Stimulated activated memory B cell treated with anti-CD40 and anti-IgM and Interleukin-4, amounts not matched to agents 10 μg/mL and 1 μg/mL and 100 μg/mL, for 72 hours (primary cell): ENCODE data around the gene HEMK1.

Source experiments
- ATAC-seq: fragments of 150-1000 bp; cut with Tn5 transposase; 2 replicates; pipeline ENCODE4 v1.10.0; 2021
- H3K27ac Mint-ChIP-seq: one replicate; pipeline ENCODE4 v1.8.0; 2022; ENCODE audit warnings: mild to moderate bottlenecking, mixed read lengths
- H3K27me3 Mint-ChIP-seq: one replicate; pipeline ENCODE4 v1.8.0; 2022; ENCODE audit warnings: mixed read lengths
- H3K36me3 Mint-ChIP-seq: one replicate; pipeline ENCODE4 v1.8.0; 2022; ENCODE audit warnings: mixed read lengths
- H3K4me1 Mint-ChIP-seq: one replicate; pipeline ENCODE4 v1.8.0; 2022; ENCODE audit warnings: mixed read lengths
- H3K4me3 Mint-ChIP-seq: one replicate; pipeline ENCODE4 v1.8.0; 2022; ENCODE audit warnings: mild to moderate bottlenecking, moderate library complexity, mixed read lengths
- H3K9me3 Mint-ChIP-seq: one replicate; pipeline ENCODE4 v1.8.0; 2022; ENCODE audit warnings: mixed read lengths

Gene HEMK1

GRCh38 chr3:50599716-50600118, 30.4 kb downstream of the HEMK1 start:
- no peaks in the 10 kb centered on the region for H3K9me3 Mint-ChIP-seq
- peaks cover 23% of the 10 kb centered on the region for H3K36me3 Mint-ChIP-seq
- H3K27me3 Mint-ChIP-seq: no peaks in the 10 kb centered on the region
- ATAC-seq: no peak
- no peak overlapping the region for H3K4me3 Mint-ChIP-seq
- peak overlapping the region; percentile 97 for H3K27ac Mint-ChIP-seq
- H3K4me1 Mint-ChIP-seq: peaks cover 58% of the 10 kb centered on the region

DNA sequence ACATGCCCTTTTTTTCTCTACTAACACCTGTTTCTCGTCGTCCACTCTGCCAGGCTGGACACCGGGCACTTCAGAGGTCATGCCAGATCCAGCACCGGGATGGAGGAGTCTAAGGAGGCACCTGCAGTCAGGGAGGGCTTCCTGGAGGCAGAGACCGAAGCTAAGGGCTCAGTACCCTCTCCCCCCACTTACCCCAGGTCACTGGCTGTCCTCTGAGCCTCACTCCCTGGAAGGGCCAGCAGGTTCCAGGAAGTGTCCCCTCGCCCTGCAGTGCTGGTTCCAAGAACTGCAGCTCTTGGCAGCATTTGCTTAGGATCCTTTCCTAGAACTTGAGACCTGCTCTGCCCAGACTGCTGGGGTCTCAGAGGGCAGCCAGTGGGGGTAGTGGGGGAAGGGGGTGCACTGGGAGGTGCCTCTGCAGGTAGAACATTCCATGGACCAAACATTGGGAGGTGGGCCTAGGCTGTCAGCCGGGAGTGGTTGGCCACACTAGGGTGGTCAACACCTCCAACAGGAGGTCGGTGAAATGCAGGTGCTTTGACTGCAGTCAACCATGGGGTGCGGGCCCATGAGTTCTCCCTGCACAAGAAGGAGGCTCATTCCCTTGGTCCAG, 30.9 kb downstream of the HEMK1 start:
- peaks cover 63% of the 10 kb centered on the region for H3K4me1 Mint-ChIP-seq
- H3K9me3 Mint-ChIP-seq: no peaks in the 10 kb centered on the region
- H3K27ac Mint-ChIP-seq: peak overlapping the region; percentile 97
- H3K27me3 Mint-ChIP-seq: no peaks in the 10 kb centered on the region
- H3K4me3 Mint-ChIP-seq: no peak overlapping the region
- H3K36me3 Mint-ChIP-seq: peaks cover 28% of the 10 kb centered on the region
- ATAC-seq: no peak

DNA sequence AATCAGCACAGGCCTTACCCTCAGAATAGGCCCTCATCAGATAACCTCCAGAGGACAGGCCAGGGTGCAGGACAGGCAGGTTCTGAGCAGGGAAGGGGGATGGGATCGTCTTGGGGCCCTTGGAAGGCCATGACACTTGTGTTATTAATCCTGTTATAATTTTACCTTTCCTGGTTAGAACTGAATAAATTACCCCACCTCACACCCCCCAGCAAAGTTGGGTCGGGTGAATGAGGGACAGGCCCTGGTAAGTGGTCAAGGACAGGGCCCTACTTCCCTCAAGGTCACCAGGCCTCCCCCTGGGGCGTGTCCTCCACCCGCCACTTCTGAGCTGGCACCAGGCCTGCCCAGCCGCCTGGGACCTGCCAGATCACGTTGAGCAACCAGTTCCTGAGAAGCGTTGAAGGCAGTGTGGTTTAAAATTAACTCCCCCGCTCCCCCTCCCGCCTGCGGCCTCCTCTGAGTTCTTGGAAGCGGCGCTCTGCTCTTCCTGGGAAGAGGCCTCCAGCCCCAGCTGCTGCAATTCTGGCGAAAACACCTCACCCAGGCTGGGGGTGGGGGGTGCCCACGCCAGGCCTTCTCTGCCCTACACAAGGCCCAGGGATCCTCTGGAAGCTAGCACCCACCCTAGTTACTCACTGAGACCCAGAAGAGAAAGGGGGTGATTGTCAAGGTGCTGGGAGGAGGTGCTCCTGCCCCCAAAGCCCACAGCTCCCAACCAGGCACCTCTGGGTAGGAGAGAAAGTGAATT, 31.7 kb downstream of the HEMK1 start:
- Mint-ChIP-seq H3K4me1 (peaks cover 71% of the 10 kb centered on the region), H3K4me3 (peak overlapping the region; percentile 50), H3K36me3 (peaks cover 36% of the 10 kb centered on the region), H3K9me3 (no peaks in the 10 kb centered on the region), H3K27me3 (no peaks in the 10 kb centered on the region), H3K27ac (peak overlapping the region; percentile 97)
- ATAC-seq: peak; percentile 85

DNA sequence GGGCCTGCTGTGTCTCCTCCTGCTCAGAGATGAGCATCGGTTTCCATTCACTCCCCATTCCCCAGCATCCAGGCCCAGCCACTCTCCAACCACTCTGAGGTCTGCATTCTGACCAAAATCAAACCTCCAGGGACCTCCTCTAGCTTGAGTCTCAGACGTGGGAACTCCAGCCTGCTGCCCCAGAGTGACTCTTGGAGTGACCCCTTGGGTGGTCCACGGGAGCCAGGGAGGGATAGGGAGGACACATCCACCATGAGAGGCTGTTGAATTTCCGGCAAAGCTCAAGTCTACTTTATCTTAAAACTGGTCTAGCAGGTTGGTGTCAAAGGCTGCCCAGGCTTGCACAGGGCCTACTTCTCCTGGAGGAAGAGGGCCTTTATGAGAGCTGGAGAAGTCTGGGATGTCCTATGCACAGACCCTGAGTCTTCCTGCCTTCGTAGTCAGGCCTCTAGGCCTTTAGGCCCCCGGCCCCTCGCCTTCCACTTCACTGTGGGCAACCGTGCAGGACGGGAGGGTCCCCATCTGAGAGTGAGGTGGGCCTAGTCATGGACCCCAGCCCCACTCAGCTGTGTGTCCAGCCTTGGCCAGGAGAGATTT, 33.4 kb downstream of the HEMK1 start:
- Mint-ChIP-seq H3K9me3 (no peaks in the 10 kb centered on the region), H3K27me3 (no peaks in the 10 kb centered on the region), H3K4me3 (no peak overlapping the region), H3K4me1 (peaks cover 75% of the 10 kb centered on the region), H3K27ac (peak overlapping the region; percentile 97), H3K36me3 (peaks cover 51% of the 10 kb centered on the region)
- ATAC-seq: no peak

DNA sequence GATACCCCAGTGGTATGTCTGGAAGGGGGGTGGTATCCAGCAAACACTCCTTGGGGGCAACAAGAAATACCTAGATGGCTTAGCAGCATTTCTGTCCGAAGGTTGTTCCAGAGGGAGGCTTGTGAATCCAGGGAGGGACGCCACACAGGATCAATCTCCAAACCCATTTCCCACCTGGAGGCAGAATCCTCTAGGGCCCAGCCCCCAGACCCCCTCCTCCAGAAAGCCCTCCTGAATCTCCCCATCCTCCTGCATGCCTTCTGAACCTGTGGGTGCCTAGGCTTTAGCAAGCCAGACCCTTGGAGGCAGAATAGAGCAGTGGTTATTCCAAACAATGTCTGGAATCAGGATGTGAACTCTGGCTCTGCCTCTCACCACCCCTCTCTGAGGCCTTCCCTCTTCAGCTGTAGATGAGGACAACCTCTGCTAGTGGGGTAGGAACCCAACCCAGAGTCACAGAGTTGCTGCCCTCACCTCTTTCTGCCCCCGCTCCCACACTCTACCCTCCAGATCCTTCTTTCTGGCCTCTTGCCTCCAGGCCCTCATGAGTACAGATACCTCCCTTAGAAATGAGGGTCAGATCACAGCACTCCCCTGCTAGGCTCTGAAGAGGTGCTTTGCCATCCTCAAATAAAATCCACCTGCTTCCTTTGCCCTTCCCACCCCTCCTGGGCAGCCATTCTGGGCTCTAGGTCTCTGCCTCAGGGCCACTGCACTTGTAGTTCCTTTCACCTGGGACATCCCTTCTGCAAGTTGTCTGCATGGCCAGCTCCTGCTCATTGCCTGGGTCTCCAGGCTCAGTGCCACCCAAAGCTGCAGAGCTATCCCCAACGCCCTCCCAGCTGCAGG, 34.2 kb downstream of the HEMK1 start:
- Mint-ChIP-seq H3K36me3 (peaks cover 59% of the 10 kb centered on the region), H3K9me3 (no peaks in the 10 kb centered on the region), H3K27me3 (no peaks in the 10 kb centered on the region), H3K4me3 (no peak overlapping the region), H3K27ac (peak overlapping the region; percentile 97), H3K4me1 (peaks cover 78% of the 10 kb centered on the region)
- ATAC-seq: no peak

DNA sequence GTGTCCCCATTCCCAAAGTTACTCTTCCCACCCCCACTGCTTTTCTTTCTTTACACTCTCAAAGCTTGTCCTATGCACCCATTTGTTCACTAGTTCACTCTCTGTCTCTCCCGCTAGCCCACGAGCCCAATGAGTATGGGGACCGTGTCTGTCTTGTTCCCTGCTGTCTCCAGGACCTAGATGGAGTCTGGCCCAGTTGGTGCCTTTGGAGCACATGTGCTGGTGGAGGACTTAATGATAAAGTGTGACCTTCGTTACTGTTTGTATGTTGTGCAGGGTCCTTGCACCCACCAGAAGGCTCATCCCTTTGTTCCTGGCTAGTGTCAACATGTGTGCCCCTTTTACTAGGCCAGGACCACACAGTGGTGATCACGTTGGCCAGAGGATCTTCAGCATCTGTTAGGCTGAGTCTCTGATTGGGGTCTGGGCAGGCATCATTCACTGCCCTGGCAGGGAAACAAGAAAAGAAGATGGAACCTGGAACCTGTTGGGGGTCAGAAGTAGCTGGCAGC, 34.8 kb downstream of the HEMK1 start:
- H3K36me3 Mint-ChIP-seq: peaks cover 66% of the 10 kb centered on the region
- H3K27me3 Mint-ChIP-seq: no peaks in the 10 kb centered on the region
- no peaks in the 10 kb centered on the region for H3K9me3 Mint-ChIP-seq
- peak overlapping the region; percentile 97 for H3K27ac Mint-ChIP-seq
- peaks cover 81% of the 10 kb centered on the region for H3K4me1 Mint-ChIP-seq
- H3K4me3 Mint-ChIP-seq: no peak overlapping the region
- ATAC-seq: no peak

- Mint-ChIP-seq H3K36me3 (peaks cover 73% of the 10 kb centered on the region), H3K4me1 (peaks cover 81% of the 10 kb centered on the region), H3K4me3 (no peak overlapping the region), H3K27ac (peak overlapping the region; percentile 97), H3K27me3 (no peaks in the 10 kb centered on the region), H3K9me3 (no peaks in the 10 kb centered on the region)
- ATAC-seq: peak; percentile 70
These were observed 35.6 kb downstream of the HEMK1 start for GRCh38 chr3:50604628-50605588.

GRCh38 chr3:50605901-50606326, 36.6 kb downstream of the HEMK1 start:
- H3K36me3 Mint-ChIP-seq: peaks cover 83% of the 10 kb centered on the region
- no peak for ATAC-seq
- H3K27ac Mint-ChIP-seq: peak overlapping the region; percentile 97
- H3K4me1 Mint-ChIP-seq: peaks cover 79% of the 10 kb centered on the region
- no peaks in the 10 kb centered on the region for H3K9me3 Mint-ChIP-seq
- H3K4me3 Mint-ChIP-seq: peak overlapping the region; percentile 63
- no peaks in the 10 kb centered on the region for H3K27me3 Mint-ChIP-seq

GRCh38 chr3:50606596-50606995, 37.3 kb downstream of the HEMK1 start:
- no peak for ATAC-seq
- peak overlapping the region; percentile 97 for H3K27ac Mint-ChIP-seq
- peaks cover 76% of the 10 kb centered on the region for H3K4me1 Mint-ChIP-seq

GRCh38 chr3:50607271-50608091, 38.2 kb downstream of the HEMK1 start:
- no peaks in the 10 kb centered on the region for H3K27me3 Mint-ChIP-seq
- peak overlapping the region; percentile 79 for H3K4me3 Mint-ChIP-seq
- no peak overlapping the region for H3K27ac Mint-ChIP-seq
- no peak for ATAC-seq
- H3K36me3 Mint-ChIP-seq: peaks cover 84% of the 10 kb centered on the region
- no peaks in the 10 kb centered on the region for H3K9me3 Mint-ChIP-seq
- peaks cover 74% of the 10 kb centered on the region for H3K4me1 Mint-ChIP-seq

More at GRCh38 chr3:50606596-50606995, 37.3 kb downstream of the HEMK1 start:
- H3K27me3 Mint-ChIP-seq: no peaks in the 10 kb centered on the region
- H3K9me3 Mint-ChIP-seq: no peaks in the 10 kb centered on the region
- peak overlapping the region; percentile 63 for H3K4me3 Mint-ChIP-seq
- H3K36me3 Mint-ChIP-seq: peaks cover 86% of the 10 kb centered on the region

DNA sequence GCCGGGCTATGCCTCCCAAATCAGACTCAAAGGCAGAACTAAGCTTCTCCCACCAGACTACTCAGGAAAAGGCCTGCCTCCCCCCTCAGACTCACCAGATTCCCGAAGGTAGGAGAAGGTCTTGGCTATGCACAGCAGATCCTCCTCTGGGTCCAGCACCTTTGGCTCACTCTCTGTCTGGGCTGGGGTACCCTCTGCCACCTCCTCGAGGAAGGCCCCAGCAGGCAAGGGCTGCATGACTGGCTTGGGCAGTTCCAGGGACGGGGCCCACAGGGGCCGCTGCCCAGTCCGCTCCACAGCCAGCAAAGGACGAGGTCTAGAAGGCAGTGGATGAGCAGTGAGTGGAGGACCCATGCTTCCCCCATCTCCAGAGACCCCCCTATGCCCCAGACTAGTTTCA, 39.0 kb downstream of the HEMK1 start:
- no peaks in the 10 kb centered on the region for H3K27me3 Mint-ChIP-seq
- H3K4me1 Mint-ChIP-seq: peaks cover 73% of the 10 kb centered on the region
- no peaks in the 10 kb centered on the region for H3K9me3 Mint-ChIP-seq
- H3K27ac Mint-ChIP-seq: peak overlapping the region; percentile 87
- H3K36me3 Mint-ChIP-seq: peaks cover 77% of the 10 kb centered on the region
- H3K4me3 Mint-ChIP-seq: peak overlapping the region; percentile 79
- ATAC-seq: no peak

- Mint-ChIP-seq H3K36me3 (peaks cover 68% of the 10 kb centered on the region), H3K4me1 (peaks cover 71% of the 10 kb centered on the region), H3K27ac (peak overlapping the region; percentile 87), H3K4me3 (peak overlapping the region; percentile 79), H3K27me3 (no peaks in the 10 kb centered on the region), H3K9me3 (no peaks in the 10 kb centered on the region)
- no peak for ATAC-seq
These were observed 39.9 kb downstream of the HEMK1 start for GRCh38 chr3:50609071-50609762.

- Mint-ChIP-seq H3K36me3 (peaks cover 63% of the 10 kb centered on the region), H3K4me3 (peak overlapping the region; percentile 79), H3K9me3 (no peaks in the 10 kb centered on the region), H3K27ac (peak overlapping the region; percentile 87), H3K27me3 (no peaks in the 10 kb centered on the region), H3K4me1 (peaks cover 69% of the 10 kb centered on the region)
- no peak for ATAC-seq
These were observed 40.4 kb downstream of the HEMK1 start for GRCh38 chr3:50609763-50610085.
